Inflammatory macrophage treated with lipopolysaccharide for 4 hours (primary cell): ENCODE data around the gene STIM2.

Experiments used
- DNase-seq: peaks from one replicate; pipeline ENCODE4 v3.0.0-alpha.2; 2020

The STIM2 gene

DNA sequence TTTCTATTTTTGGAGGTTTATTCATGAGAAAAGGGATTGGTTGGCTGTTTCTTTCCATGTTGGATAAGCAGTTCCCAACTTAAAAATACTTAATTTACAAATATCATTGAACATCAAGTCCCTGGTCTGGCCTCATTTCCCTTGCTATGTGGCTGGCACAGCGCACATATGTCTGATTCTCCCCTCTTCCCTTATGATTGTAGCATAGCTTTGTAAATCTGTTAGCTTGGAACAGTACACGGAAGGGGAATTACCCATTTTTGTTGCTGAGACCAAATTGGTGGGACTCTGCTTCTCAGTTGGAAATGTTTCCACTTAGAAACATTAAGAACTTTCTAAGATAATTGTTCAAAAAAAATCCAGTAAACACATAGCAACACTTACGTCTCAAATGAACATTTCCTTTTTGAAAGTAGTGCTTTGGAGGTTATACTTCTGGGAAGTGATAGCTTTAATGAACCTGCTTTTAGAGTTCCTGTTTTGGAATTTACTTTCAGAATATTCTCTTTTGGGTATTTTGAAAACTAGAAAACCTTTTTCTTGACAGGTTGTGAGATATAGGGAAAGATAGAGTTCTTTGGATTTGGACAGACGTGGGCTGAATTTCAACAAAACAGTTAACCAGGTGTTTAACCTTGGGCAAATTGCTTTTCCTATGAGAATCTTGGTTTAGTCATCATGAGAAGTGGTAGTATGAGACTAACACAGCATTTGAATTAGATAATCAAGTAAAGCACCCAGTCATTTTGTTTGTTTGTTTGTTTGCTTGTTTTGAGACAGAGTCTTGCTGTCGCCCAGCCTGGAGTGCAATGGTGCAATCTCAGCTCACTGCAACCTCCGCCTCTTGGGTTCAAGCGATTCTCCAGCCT is 47.3 kb downstream of the STIM2 start:
- no peak for DNase-seq

DNA sequence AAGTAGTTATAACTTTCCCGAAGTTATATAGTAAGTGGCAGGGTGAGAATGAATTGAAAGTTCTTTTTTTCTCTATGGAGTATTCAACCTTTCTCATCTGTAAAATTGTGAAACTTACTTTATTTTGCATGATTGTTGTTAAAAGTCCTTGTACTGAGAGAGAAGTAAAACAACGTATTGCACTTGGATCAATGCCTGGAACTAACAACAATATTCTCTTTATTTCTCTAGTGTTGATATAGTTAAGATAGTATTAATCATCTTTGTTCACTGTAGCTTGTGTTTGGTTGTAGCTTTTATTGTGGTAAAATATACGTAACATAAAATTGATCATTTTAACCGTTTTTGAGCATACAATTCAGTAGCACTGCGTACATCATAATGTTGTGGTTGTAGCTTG is 48.7 kb downstream of the STIM2 start:
- DNase-seq = no peak

GRCh38 chr4:26911254-26911653 is 50.6 kb downstream of the STIM2 start:
- DNase-seq = no peak

DNA sequence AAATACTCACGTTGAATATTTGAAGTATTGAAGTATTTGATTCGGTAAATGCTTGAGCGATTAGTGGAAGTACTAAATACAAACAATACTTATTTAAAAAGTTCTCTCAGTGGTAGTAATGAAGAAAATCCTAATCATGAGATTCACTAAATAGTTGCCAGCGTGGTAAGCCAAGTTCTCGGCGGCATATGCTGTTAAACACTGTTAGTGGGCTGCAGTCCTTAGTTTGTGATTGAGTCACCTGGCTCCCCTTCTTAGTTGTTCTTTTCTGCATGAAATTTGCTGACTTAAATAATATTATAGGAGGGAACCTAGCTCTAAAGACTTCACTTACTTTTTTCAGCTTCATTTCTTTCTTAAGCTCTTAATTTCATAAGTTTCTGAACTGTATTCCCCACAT is 51.4 kb downstream of the STIM2 start:
- no peak for DNase-seq

DNA sequence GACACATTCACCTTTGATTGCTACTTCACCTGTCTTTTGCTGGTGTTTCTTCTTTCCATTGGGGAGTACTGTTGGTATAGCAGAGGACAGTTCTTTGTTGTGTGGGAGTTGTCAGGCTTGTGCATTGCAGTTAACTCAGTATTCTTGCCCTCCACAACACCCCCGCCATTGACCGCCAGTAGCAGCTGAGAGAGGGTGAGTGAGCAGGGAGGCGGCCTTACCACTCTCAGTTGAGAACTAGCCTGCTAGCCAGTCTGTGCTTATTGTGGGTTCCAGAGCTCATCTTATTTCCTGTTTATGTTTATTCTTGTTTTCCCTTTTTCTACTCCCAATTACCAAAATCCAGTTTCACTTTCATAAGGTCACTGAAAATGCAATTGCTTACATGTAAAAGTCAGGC is 52.2 kb downstream of the STIM2 start:
- DNase-seq = peak; percentile 38

DNA sequence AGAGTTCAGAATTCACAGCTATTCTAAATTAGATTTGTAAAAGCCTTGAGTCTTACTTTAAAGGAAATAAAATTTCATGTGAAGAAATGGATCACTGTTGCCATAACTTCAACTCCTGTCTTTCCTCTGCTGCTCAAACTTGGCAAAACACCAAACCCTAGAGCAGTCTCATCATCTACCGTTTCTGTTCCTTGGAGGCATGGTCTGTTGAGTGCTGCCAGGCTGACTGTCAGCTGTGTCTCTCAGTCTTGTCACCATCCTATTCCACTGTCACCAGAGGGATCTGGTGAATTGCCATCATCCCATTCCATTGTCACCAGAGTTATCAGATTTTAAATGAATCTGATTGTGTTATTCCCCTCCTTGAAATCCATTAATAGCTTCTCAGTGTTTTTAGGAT is 55.6 kb downstream of the STIM2 start:
- DNase-seq = no peak

- no peak for DNase-seq
Measured at GRCh38 chr4:26930964-26931363, 70.3 kb downstream of the STIM2 start.

DNA sequence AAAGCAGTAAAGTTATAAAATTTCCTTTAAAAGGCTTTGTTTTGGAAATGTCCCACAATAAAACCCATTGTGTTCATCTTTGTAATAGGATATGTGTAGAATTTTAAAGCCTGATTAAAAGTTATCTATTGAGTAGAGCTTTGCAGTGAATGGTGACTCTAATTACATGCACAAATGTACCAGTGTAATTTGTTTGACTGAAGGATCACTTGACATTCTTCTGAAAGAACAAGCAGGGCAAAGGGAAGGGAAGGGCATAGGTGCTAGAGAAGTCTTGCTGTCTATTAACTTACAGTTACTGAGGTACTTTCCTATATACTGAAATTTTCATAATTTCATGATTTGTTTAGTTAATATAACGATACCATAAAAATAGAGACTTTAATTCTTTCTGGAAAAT is 70.8 kb downstream of the STIM2 start:
- DNase-seq = no peak

- DNase-seq = no peak
Measured at GRCh38 chr4:26931966-26932365, 71.3 kb downstream of the STIM2 start.

DNA sequence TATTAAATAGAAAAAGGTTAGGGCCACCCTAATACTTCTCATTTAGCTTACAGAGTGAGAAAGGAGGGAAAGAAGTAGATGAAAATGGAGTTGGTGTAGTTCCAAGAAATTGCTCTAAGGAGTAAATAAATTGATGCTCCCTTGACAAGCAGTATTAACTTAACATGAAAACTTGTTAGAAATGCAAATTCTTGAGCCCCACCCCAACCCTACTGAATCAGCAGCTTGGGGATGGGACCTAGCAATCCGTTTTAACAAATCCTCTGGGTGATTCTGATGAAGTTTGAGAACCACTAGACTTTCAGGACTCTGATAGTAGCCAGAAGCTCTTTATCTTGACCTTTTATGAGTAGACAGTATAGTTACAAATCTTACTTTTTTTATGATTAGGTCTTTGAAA is 74.8 kb downstream of the STIM2 start:
- no peak for DNase-seq

- DNase-seq = peak; percentile 22
Measured at GRCh38 chr4:26936284-26937065, 75.8 kb downstream of the STIM2 start.

GRCh38 chr4:26937139-26937538 is 76.5 kb downstream of the STIM2 start:
- peak; percentile 64 for DNase-seq

GRCh38 chr4:26937567-26937966 is 76.9 kb downstream of the STIM2 start:
- DNase-seq = no peak

DNA sequence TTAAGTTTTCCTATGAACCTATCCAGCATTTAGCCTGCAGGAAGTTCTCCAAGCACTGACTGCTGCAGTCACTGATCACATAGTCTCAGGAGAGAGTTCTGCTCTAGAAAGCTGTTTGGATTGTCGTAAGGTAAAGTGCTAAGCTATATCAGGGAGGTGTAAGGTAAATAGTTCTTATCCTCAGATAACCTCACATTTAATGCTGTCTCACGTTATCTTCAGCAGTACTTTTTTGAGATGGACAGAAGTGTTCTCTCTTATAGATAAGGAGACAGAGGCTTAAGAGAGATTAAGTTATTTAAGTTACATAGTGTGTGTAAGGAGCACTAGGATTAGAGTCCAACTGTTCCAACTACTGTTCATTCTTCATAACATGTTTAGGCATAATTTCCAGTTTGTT is 77.9 kb downstream of the STIM2 start:
- no peak for DNase-seq

DNA sequence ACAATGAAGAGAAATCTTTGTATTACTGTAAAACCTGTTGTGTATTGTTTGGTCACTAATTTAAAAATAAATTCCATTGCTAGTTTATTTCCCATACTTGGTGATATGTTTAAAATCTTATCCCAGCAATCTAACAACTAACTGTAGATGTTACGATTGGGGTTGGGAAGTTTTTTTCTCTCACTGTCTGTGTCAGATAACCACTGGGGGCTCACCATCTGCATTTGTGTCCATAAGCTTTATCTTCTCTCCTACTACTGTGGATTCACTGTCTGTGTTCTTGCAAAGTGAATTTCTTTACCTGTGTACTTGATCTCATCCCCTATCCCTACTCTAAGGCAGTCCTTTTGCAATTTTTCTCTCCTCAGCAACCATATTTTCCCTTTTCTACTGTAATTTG is 81.3 kb downstream of the STIM2 start:
- no peak for DNase-seq

DNA sequence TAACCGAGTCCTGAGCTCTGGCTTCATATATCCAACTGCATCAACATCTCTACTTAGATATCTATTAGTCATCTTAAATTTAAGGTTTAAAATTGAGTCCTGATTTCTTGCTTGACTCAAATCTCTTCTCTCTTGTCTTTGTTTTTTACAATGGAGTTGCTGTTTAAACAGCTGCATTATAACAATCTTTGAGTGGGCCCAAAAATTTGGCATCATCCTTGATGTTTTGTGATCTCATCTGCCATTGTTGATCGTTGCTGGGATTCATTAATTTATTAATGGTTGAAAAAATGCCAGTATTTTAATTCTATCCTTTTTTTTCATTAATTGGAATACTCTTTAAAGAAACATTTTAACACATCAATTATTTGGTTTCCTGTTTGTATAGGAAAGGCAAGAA is 82.2 kb downstream of the STIM2 start:
- DNase-seq = no peak

DNA sequence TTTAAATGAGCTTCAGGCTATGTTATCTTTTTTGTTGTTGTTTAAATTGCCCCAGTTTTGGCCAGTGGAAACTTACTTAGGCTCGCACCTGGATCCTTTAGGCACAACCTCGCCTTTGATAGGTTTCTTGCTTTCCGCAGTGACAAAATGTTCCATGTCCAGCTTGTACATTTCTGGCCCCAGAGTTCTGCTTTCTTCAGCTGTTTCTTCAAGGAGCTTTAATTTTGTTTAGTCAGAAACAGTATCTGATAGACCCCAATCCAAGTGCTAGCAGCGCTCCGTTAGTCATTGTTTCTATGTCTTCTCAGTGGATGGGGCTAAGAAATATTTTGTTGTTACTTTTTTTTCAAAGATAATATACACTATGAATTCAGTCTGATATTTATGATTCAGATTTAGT is 82.8 kb downstream of the STIM2 start:
- DNase-seq = no peak

DNA sequence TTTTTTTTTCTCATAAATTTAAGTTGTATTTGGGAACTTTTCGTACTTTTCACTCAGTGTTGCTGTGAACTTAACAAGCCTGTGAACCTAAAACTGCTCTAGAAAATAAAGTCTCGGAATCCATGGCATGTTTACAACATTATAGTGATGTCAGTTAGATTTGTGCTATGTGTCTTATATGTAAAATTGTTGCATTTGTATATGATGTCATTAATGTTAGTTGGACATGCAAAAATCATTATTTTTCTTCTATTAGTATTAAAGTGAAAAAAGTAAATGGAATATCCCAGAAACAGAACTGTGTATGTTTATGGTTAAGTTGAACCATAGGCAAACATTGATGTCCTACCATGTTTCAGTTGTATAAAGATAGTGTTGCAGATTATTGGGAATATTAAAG is 85.2 kb downstream of the STIM2 start:
- DNase-seq = no peak

DNA sequence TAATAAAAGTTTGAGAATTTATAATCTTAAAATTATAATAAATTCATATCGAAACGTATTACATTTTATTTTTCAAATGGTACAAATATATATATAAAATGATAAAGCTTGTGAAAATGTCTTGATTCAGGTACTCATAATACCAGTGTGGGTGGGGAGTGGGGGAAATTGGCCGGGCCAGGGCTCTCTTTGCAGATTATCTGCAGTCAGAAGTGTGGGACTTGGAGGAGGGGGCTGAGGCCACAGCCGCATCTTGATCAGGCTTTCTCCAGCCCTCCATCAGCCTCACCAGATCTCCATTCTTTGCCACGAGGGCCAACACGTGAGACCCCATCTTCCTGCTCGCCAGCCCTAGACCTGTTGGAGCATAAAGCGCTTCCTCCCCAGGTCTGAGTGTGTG is 86.7 kb downstream of the STIM2 start:
- no peak for DNase-seq

GRCh38 chr4:26950446-26950845 is 89.8 kb downstream of the STIM2 start:
- no peak for DNase-seq

GRCh38 chr4:26952891-26953290 is 92.2 kb downstream of the STIM2 start:
- DNase-seq = no peak

DNA sequence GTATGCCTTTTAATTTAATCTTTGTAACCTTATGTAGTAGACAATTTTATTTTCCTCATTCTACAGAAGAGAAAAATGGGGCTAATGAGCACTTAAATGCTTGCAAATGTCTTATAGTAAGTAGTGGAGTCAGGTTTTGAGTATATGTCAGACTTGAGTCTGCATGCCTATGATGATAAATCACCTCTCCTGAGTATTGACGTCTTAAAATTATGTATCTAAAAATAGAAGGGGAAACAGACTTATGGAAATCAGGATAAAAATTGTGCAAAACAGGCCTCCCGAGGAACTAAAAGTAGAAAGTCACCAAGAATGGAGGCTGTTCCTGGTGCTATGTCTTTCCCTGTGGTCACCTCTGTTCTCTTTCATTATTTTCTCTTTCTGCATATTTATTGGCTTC is 92.7 kb downstream of the STIM2 start:
- no peak for DNase-seq

- DNase-seq = no peak
Measured at GRCh38 chr4:26953770-26954423, 93.3 kb downstream of the STIM2 start.

- DNase-seq = no peak
Measured at GRCh38 chr4:26955241-26955640, 94.6 kb downstream of the STIM2 start.
